HepG2 (cell line): ENCODE results near the gene EID1.

Experiments used
- FOXP4 ChIP-seq: sonication (generic); formaldehyde crosslinking; IDR thresholded peaks from 2 replicates; pipeline ENCODE4 v1.4.0; 2020; ENCODE audit warnings: missing genetic modification reagents
- NCOA2 ChIP-seq: sonication (generic); formaldehyde crosslinking; IDR thresholded peaks from 2 replicates; pipeline ENCODE4 v1.8.0; 2022; ENCODE audit warnings: inconsistent platforms
- NFYB ChIP-seq: sonication (generic); formaldehyde crosslinking; IDR thresholded peaks from 2 replicates; pipeline ENCODE4 v1.4.0; 2020; ENCODE audit warnings: missing genetic modification reagents
- PTBP1 ChIP-seq: fragments of 200-400 bp; formaldehyde crosslinking; IDR thresholded peaks from 2 replicates; pipeline ENCODE4 v1.6.1; 2018; ENCODE audit warnings: low read length, low read depth; ENCODE audit not compliant: poor library complexity, severe bottlenecking

DNA sequence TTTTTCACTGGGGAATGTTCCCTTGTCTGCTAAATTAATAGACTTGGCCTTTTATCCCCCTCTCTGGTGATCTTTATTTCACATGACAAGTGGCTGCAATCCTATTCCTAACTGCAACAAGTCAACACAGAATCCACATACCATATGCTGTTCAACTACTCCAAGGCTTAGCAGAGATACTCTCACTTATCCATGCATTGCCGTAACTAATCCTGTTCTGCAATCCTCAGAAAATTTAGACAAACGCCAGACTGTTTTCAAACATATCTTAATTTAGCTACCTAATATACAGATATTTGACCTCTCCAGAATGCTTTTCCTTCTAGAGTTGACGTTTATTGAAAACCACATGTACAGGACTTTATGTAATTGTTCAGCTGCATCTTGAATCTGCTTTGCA lies 37.9 kb downstream of the EID1 start:
- TF ChIP-seq NFYB (CRISPR knock-in tag) (no peak), NCOA2 (CRISPR knock-in tag) (no peak), PTBP1 (no peak), FOXP4 (CRISPR knock-in tag) (no peak)
